ENCODE data around the gene RPRD2. TPM values are rescaled to one million over a fixed set of nuclear protein-coding genes. Genes with fewer than 3 reads are reported as not detected.

The RPRD2 gene
- polyA plus RNA-seq, 1 donor from 2014 or later = 8.6 TPM

GRCh38 chr1:150484431-150484830 lies 120.5 kb downstream of the RPRD2 start:
- H3K36me3 ChIP-seq (ENCODE audit: insufficient read depth, low read length) = no peaks in the 10 kb centered on the region
- H3K9me2 ChIP-seq (ENCODE audit: insufficient read depth, low read length) = no peaks in the 10 kb centered on the region
- no peaks in the 10 kb centered on the region for H4K20me1 ChIP-seq (ENCODE audit: insufficient read depth)
- H3K4me2 ChIP-seq (ENCODE audit: low read length) = no peak overlapping the region
- no peaks in the 10 kb centered on the region for H3F3A ChIP-seq (ENCODE audit: insufficient read depth, low read length, poor library complexity, severe bottlenecking)
- TF ChIP-seq TAF1 (IDR thresholded peaks at IDR 0.05; ENCODE audit: low read depth) (no peak), REST (IDR thresholded peaks at IDR 0.05; ENCODE audit: borderline replicate concordance) (no peak), CTCF (IDR thresholded peaks at IDR 0.05; ENCODE audit: poor library complexity, severe bottlenecking) (no peak)
- no peak overlapping the region for H3K27ac ChIP-seq (ENCODE audit: low read length)
- no peak overlapping the region for H3K9ac ChIP-seq (ENCODE audit: low read length)
- peaks cover 8% of the 10 kb centered on the region for H3K79me2 ChIP-seq (replicated peaks; ENCODE audit: insufficient read depth, low read length)
- H3K27me3 ChIP-seq (ENCODE audit: insufficient read depth, low read depth, low read length) = no peaks in the 10 kb centered on the region
- no peaks in the 10 kb centered on the region for H3K9me3 ChIP-seq (ENCODE audit: low read length)
- H2AFZ ChIP-seq (ENCODE audit: low read depth, low read length) = no peak overlapping the region
- H3K4me3 ChIP-seq (ENCODE audit: low read length) = no peak overlapping the region

DNA sequence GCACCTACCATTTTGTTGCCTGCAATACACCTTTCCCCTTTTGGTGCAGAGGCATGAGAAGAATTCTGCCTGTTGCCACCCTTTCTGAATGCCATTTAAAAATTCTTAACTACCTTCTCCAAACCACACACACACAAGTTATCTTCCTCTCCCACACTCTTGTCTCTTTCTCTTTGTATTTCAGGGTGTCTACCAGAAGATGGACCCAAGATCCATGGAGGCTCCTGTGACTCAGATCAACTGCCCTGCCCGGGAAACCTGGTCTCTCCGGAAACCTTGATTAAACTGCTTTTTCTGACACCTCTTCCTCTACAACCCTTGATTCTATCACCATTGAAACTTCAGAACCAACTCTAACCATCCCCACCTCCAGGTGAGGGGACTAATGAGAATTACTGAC lies 120.9 kb downstream of the RPRD2 start:
- H4K20me1 ChIP-seq (ENCODE audit: insufficient read depth) = no peaks in the 10 kb centered on the region
- no peak overlapping the region for H3K4me2 ChIP-seq (ENCODE audit: low read length)
- no peaks in the 10 kb centered on the region for H3K27me3 ChIP-seq (ENCODE audit: insufficient read depth, low read depth, low read length)
- H3K9me2 ChIP-seq (ENCODE audit: insufficient read depth, low read length) = no peaks in the 10 kb centered on the region
- no peak overlapping the region for H2AFZ ChIP-seq (ENCODE audit: low read depth, low read length)
- no peak overlapping the region for H3K4me3 ChIP-seq (ENCODE audit: low read length)
- no peak overlapping the region for H3K9ac ChIP-seq (ENCODE audit: low read length)
- H3K36me3 ChIP-seq (ENCODE audit: insufficient read depth, low read length) = no peaks in the 10 kb centered on the region
- no peaks in the 10 kb centered on the region for H3K9me3 ChIP-seq (ENCODE audit: low read length)
- no peak for TF ChIP-seq EP300 (conservative IDR thresholded peaks at IDR 0.05; ENCODE audit: poor library complexity, severe bottlenecking)
- no peak for TF ChIP-seq CTCF (IDR thresholded peaks at IDR 0.05; ENCODE audit: poor library complexity, severe bottlenecking)
- no peak for TF ChIP-seq SMC3 (conservative IDR thresholded peaks at IDR 0.05; ENCODE audit: poor library complexity)
- no peak for TF ChIP-seq TAF1 (IDR thresholded peaks at IDR 0.05; ENCODE audit: low read depth)
- TF ChIP-seq POLR2AphosphoS5 (IDR thresholded peaks at IDR 0.05) = no peak
- no peak for TF ChIP-seq EZH2 (IDR thresholded peaks at IDR 0.05; ENCODE audit: borderline replicate concordance, insufficient read depth, low read length, poor library complexity, severe bottlenecking)
- TF ChIP-seq REST (IDR thresholded peaks at IDR 0.05; ENCODE audit: borderline replicate concordance) = no peak
- TF ChIP-seq MXI1 (conservative IDR thresholded peaks at IDR 0.05; ENCODE audit: poor library complexity, severe bottlenecking) = no peak
- TF ChIP-seq RAD21 (conservative IDR thresholded peaks at IDR 0.05) = no peak
- no peak overlapping the region for H3K27ac ChIP-seq (ENCODE audit: low read length)
- H3K79me2 ChIP-seq (replicated peaks; ENCODE audit: insufficient read depth, low read length) = peaks cover 8% of the 10 kb centered on the region
- H3F3A ChIP-seq (ENCODE audit: insufficient read depth, low read length, poor library complexity, severe bottlenecking) = no peaks in the 10 kb centered on the region
